SK-N-SH treated with all-trans-retinoic acid at 6 μM for 48 hours (cell line): ENCODE data around the gene PDCD1LG2.

Source experiments
- BACH2 ChIP-seq: fragments of 250-450 bp; sonication (Bioruptor Pico); IDR thresholded peaks from 2 replicates; pipeline ENCODE4 v1.9.0; 2021; ENCODE audit warnings: mild to moderate bottlenecking, borderline replicate concordance
- CREB5 ChIP-seq: fragments of 250-450 bp; sonication (Bioruptor Pico); IDR thresholded peaks from 2 replicates; pipeline ENCODE4 v1.5.1; 2020; ENCODE audit warnings: low read depth, mild to moderate bottlenecking, moderate library complexity
- CSDC2 ChIP-seq: fragments of 250-450 bp; sonication (Bioruptor Pico); IDR thresholded peaks from 2 replicates; pipeline ENCODE4 v1.5.0; 2020; ENCODE audit warnings: mild to moderate bottlenecking, moderate library complexity
- CSRNP3 ChIP-seq: fragments of 250-450 bp; sonication (Bioruptor Pico); IDR thresholded peaks from 2 replicates; pipeline ENCODE4 v1.5.1; 2021; ENCODE audit warnings: mild to moderate bottlenecking, moderate library complexity
- PATZ1 ChIP-seq: fragments of 250-450 bp; sonication (Bioruptor Pico); IDR thresholded peaks from 2 replicates; pipeline ENCODE4 v1.8.0; 2020; ENCODE audit warnings: mild to moderate bottlenecking, moderate library complexity, borderline replicate concordance
- ZNF70 ChIP-seq: fragments of 450-650 bp; formaldehyde crosslinking; IDR thresholded peaks from 2 replicates; pipeline ENCODE4 v1.5.0; 2020; ENCODE audit warnings: mild to moderate bottlenecking, moderate library complexity
- ZNF8 ChIP-seq: fragments of 450-650 bp; formaldehyde crosslinking; IDR thresholded peaks from 2 replicates; pipeline ENCODE4 v1.5.0; 2020; ENCODE audit warnings: mild to moderate bottlenecking, moderate library complexity

GRCh38 chr9:5543875-5544702 lies 33.8 kb downstream of the PDCD1LG2 start:
- TF ChIP-seq CREB5 (CRISPR knock-in tag) (no peak), CSDC2 (CRISPR knock-in tag) (no peak), ZNF70 (CRISPR knock-in tag) (no peak), CSRNP3 (CRISPR knock-in tag) (no peak), BACH2 (CRISPR knock-in tag) (no peak), PATZ1 (CRISPR knock-in tag) (no peak), ZNF8 (CRISPR knock-in tag) (no peak)
